LNCAP (cell line): ENCODE measurements around the gene KRTAP21-2.
"Not testable (repeated sequence)": the region's sequence is repeated elsewhere in the genome, so short reads cannot be mapped to it uniquely, and the experiment has no call there.

Source experiments
- TF ChIP-seq, protein P1 (sequence below): fragments of 450-650 bp; IDR thresholded peaks from 2 replicates; pipeline ENCODE4 v1.5.1; 2017; ENCODE audit warnings: mild to moderate bottlenecking

The KRTAP21-2 gene

GRCh38 chr21:30747159-30747558 lies at the start of gene KRTAP21-2:
Gene KRTAP21-2 (minus strand): TSS chr21:30747259. CDS start chr21:30747202, 57 bp downstream.
- TF ChIP-seq, protein P1, sequence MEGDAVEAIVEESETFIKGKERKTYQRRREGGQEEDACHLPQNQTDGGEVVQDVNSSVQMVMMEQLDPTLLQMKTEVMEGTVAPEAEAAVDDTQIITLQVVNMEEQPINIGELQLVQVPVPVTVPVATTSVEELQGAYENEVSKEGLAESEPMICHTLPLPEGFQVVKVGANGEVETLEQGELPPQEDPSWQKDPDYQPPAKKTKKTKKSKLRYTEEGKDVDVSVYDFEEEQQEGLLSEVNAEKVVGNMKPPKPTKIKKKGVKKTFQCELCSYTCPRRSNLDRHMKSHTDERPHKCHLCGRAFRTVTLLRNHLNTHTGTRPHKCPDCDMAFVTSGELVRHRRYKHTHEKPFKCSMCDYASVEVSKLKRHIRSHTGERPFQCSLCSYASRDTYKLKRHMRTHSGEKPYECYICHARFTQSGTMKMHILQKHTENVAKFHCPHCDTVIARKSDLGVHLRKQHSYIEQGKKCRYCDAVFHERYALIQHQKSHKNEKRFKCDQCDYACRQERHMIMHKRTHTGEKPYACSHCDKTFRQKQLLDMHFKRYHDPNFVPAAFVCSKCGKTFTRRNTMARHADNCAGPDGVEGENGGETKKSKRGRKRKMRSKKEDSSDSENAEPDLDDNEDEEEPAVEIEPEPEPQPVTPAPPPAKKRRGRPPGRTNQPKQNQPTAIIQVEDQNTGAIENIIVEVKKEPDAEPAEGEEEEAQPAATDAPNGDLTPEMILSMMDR: no peak

DNA sequence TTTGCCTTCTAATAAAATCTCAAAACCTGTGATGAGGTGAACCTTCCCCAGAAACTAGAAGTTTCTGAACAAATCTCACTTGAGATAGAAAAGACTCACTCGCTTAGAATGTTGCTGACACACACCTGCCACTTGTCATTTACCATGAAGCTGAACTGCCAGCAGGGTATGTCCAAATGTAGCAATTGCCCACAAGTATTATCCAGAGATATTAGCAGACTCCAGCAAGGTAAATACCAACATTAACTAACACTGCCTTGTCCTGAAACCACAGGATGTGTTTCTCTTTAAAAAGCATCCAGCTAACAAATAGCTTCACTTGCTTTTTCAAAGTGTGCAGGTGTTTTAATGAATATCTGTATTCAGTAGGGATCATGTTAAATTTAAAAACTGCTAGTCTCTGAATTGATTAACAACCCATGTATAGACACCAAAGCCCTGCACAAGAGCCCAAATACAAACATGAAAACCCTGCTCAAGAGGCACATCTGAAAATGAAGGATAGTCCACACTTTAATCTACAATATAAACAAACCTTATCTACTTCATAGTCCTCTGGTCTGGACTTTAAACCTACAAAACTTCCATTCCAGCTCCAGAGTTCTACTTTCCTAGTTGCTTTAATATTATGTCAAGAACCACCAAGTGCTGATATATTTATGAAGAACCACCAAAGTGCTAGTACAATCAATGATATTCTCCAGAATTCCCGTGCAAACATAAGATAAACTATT lies 46.7 kb upstream of the KRTAP21-2 start:
- TF ChIP-seq, protein P1: no peak

- TF ChIP-seq, protein P1: no peak
These were observed 32.2 kb upstream of the KRTAP21-2 start for GRCh38 chr21:30779249-30779648.

DNA sequence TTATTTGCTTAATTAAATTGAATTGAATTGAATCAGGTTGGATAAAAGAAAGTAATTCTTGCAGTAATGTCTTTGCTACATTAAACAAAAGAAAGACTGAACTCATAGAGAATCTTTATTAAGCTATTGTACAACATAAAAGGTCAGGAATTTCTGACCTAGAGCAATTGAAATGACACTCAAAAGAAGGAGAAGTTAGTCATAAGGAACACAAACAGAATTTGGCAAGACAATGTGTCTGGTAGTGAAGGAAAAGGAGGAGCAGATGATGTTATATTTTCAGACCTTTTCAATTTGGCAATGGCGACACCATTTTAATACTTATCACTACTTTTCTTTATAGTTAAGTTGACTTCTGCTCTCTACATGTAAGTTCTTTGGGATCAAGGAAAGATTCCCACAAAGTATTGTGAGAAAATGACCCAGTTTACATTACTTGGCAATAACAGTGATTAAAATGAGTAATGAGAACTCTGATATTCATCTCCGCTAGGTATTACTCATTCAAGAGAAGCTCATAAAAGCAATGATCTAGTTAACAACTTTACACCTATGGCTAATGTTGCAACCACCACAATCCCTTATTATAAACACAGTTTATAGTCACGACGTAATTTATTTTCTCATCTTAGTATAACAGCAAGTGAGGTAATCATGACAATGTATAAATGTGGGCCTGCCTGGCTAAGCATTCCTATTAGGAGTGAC lies 22.8 kb upstream of the KRTAP21-2 start:
- TF ChIP-seq, protein P1: no peak

DNA sequence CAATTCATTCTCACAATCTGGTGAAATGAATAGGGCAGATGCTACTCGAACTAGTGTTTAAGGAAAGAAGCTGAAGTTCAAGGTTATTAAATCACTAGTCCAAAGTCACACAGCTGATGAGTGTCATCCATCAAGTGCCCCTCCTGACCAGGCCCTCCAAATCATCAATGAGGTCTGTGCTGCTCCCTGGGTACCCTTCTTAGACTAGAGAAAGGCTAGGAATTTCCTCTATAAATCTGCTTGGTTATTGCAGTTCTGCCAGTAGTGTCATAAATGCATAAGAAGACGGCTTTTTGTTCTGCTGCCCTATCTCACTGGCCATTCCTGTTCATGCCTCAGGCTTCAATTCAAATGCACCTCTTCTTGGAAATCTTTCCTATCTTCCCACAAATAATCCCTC lies 13.7 kb upstream of the KRTAP21-2 start:
- TF ChIP-seq, protein P1: no peak

GRCh38 chr21:30758306-30758705 lies 11.2 kb upstream of the KRTAP21-2 start:
- TF ChIP-seq, protein P1: no peak

DNA sequence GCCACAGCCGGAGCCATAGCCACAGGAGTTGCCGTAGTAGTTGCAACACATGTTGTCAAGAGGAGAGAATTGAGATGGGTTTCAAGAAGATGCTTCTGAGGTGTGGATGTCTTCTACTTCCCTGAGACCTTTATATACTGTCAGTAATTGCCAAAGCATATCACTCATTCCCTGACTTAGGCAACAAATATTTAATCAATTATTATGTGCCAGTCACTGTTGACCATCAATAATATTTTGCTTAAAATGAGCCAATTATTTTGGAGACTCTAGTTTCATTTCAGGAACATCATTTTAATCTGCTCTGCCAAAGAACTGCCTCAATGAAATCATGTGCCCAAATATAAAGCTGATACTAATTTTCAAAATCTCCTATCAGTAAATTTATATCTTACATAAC lies 8.3 kb upstream of the KRTAP21-2 start, which contains the start of gene KRTAP21-1:
Gene KRTAP21-1 (minus strand): TSS at position 101 of the 400 bp plus-strand sequence. CDS start 50 bp downstream, at position 51.
- TF ChIP-seq, protein P1: not testable (repeated sequence)
